ENCODE measurements around the gene SORT1.
A peak's percentile ranks its signal among the peaks of the same experiment; 100 is the strongest.
"Not testable (repeated sequence)": the region's sequence is repeated elsewhere in the genome, so short reads cannot be mapped to it uniquely, and the experiment has no call there.

The SORT1 gene

DNA sequence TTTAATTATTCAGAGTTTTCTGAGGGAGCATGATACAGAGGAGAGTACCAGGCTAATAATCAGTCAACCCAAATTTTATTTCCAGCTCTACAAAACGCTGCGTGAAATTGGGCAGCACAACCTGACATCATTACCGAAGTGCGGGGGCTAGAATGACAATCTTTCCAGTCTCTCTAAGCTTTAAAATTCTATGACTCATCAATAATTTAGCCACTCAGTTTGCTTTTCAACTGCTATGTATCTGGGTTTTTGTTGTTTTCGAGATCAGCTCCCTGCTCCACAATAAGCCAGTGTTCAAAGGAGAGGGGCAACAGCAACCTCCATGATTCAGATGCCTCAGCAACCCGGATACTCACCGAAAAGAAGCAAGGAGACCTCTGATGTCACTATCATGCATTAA is 13.9 kb downstream of the SORT1 start:
- TF ChIP-seq JUND (IDR thresholded peaks at IDR 0.05; ENCODE audit: low read depth), result no peak
- in situ Hi-C loops (cut with HindIII; ENCODE audit: low pct_unique_long_range_greater_than_20kb, low sequenced_read_pairs), result no loop called here
- DNase-seq (ENCODE audit: low read depth in 1 of 2, low spot score in 1 of 2), result no peak

DNA sequence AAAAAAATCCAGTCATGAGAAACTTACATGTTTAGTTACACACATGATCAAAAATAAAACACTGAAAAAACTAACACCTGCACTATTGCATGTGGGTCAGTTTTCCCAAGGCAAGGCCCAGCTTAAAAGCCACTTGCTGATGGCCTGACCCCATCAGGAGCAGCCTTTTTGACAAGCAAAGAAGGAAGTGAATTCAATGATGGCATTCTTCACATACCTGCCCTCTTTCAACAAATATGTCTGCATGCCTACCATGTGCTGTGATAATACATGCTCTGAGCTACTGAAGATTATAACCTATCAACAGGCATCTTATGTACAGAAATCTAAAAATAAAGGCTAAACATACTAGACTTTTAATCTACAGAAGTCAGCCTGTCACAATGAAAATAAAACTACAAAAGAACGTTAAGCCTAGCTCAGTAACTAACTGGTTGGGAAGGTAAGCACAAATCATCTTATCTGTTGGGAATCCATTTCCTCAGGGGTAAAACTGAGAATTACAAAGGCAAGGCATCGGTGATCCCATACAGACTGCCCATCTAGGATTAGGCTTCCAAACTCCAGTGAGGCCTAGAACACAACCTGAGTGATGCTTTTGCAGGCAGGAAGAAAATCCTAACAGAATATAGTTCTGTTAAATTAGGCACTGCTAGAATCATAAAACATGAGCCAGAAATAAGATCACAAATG is 14.5 kb downstream of the SORT1 start:
- TF ChIP-seq JUND (IDR thresholded peaks at IDR 0.05; ENCODE audit: low read depth), result no peak
- in situ Hi-C loops (cut with HindIII; ENCODE audit: low pct_unique_long_range_greater_than_20kb, low sequenced_read_pairs), result no loop called here
- peak in 1 of 2 experiments; percentile 24 for DNase-seq (ENCODE audit: low read depth in 1 of 2, low spot score in 1 of 2)

DNA sequence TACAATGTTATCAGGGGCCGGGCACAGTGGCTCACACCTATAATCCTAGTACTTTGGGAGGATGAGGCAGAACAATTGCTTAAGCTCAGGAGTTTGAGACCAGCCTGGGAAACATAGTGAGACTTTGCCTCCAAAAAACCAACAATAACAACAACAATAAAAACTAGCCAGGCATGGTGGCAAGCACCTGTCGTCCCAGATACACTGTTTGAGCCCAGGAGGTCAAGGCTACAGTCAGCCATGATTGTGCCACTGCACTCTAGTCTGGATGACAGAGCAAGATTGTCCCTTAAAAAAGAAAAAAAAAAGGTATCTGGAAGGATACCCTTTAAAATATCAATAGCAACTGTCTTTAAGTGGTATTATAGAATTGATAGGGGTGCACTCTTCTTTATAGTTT is 16.1 kb downstream of the SORT1 start:
- DNase-seq (ENCODE audit: low read depth in 1 of 2, low spot score in 1 of 2), result no peak
- in situ Hi-C loops (cut with HindIII; ENCODE audit: low pct_unique_long_range_greater_than_20kb, low sequenced_read_pairs), result no loop called here
- no peak for TF ChIP-seq JUND (IDR thresholded peaks at IDR 0.05; ENCODE audit: low read depth)

DNA sequence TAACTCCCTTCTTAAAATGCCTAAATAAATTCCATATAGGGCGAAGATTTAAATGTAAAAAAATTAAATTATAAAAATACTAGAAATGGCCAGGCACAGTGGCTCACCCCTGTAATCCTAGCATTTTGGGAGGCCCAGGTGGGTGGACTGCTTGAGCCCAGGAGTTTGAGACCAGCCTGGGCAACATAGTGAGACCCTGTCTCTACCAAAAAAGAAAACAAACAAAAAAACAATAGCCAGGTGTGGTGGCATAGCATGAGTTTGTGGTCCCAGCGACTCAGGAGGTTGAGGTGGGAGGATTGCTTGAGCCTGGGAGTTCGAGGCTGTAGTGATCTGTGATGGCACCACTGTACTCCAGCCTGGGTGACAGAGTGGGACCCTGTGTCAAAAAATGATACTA is 17.8 kb downstream of the SORT1 start:
- no peak for TF ChIP-seq JUND (IDR thresholded peaks at IDR 0.05; ENCODE audit: low read depth)
- in situ Hi-C loops (cut with HindIII; ENCODE audit: low pct_unique_long_range_greater_than_20kb, low sequenced_read_pairs), result no loop called here
- no peak for DNase-seq (ENCODE audit: low read depth in 1 of 2, low spot score in 1 of 2)

DNA sequence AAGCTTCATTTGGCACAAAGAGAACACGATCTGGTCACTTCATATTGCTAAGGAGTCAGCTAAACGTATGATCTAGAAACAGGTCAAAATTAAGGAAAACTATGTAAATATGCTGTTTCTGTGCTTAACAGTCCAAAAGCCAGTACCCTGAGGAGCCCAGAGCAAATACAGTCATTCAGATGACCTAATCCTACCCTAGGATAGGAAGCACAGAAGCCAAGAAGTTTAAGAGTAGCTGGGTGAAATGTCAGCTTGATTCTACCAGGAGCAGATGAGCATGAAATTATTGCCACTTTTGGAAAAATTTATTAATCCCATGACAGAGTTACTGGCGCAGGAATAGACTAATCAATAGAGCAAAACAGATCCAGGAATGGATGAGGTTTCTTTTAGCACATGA is 18.3 kb downstream of the SORT1 start:
- no peak for TF ChIP-seq JUND (IDR thresholded peaks at IDR 0.05; ENCODE audit: low read depth)
- no peak for DNase-seq (ENCODE audit: low read depth in 1 of 2, low spot score in 1 of 2)
- in situ Hi-C loops (cut with HindIII; ENCODE audit: low pct_unique_long_range_greater_than_20kb, low sequenced_read_pairs), result no loop called here

DNA sequence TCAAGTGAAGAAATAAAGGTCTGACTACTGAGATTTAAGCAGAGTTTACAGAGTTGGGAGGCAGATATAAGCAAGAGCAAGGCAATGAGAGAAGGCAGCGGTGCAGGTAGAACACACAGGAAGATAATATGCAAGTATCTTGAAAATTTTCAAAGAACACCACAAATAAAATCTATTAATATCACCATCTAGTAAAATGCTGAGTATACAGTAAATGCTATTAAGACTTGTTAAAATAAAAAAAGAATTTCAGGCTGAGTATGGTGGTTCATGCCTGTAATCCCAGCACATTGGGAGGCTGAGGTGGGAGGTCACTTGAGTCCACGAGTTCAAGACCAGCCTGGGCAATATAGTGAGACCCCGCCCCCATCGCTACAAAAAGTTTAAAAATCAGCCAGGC is 20.0 kb downstream of the SORT1 start:
- DNase-seq (ENCODE audit: low read depth in 1 of 2, low spot score in 1 of 2), result no peak
- in situ Hi-C loops (cut with HindIII; ENCODE audit: low pct_unique_long_range_greater_than_20kb, low sequenced_read_pairs), result no loop called here

DNA sequence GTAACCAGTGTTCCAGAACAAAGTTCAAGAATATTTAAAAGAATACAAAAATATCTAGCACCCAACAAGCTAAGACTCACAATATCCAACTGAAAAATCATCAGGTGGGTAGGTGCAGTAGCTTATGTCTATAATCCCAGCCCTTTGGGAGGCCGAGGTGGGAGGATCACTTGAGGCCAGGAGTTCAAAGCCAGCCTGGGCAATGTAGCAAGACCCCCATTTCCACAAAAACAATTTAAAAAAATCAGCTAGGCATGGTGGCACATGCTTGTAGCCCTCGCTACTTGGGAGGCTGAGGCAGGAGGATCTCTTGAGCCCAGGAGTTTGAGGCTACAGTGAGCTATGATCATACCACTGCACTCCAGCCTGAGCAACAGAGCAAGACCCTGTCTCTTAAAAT is 24.0 kb downstream of the SORT1 start:
- in situ Hi-C loops (cut with HindIII; ENCODE audit: low pct_unique_long_range_greater_than_20kb, low sequenced_read_pairs), result not testable (repeated sequence)

More for the DNA sequence above, 20.0 kb downstream of the SORT1 start:
- no peak for TF ChIP-seq JUND (IDR thresholded peaks at IDR 0.05; ENCODE audit: low read depth)

DNA sequence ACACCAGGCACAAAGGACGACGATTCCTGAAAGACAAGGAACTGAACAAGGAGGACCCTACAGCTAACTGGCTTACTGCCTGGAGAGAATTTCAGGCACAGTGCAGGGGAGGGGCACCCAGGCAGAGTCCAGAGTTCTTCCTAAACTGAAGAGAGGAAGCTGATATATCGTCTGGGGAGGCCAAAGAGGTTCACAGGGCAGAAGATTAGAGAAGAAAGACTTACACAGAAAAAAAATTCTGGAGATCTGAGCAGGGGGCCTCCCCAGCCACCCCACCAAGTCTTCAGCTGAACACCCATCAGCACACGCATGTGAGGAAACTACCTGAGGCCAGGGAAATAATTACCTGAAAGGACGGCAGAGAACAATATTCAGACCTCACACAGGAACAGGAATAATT is 24.6 kb downstream of the SORT1 start:
- in situ Hi-C loops (cut with HindIII; ENCODE audit: low pct_unique_long_range_greater_than_20kb, low sequenced_read_pairs), result no loop called here
- DNase-seq (ENCODE audit: low read depth in 1 of 2, low spot score in 1 of 2), result no peak
- TF ChIP-seq JUND (IDR thresholded peaks at IDR 0.05; ENCODE audit: low read depth), result no peak

More for the DNA sequence above, 24.0 kb downstream of the SORT1 start:
- not testable (repeated sequence) for DNase-seq (ENCODE audit: low read depth in 1 of 2, low spot score in 1 of 2)

DNA sequence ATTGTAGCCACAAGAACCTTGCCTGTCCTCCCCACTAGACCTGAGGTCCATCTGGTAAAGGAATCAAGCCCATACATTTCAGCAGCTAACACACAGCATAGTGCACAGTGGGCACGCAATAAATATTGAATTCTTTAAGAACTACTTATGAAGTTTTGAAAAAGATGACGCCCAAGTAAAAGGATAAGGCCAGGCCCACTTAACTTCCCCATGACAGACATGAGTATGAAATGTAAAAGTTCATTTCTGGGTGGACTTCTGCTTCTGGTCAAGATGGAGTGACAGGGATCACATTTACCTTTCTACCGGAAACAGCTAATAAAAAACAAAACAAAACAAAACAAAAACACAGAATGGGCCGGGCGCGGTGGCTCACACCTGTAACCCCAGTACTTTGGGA is 25.4 kb downstream of the SORT1 start:
- DNase-seq (ENCODE audit: low read depth in 1 of 2, low spot score in 1 of 2), result no peak
- in situ Hi-C loops (cut with HindIII; ENCODE audit: low pct_unique_long_range_greater_than_20kb, low sequenced_read_pairs), result no loop called here
- no peak for TF ChIP-seq JUND (IDR thresholded peaks at IDR 0.05; ENCODE audit: low read depth)

DNA sequence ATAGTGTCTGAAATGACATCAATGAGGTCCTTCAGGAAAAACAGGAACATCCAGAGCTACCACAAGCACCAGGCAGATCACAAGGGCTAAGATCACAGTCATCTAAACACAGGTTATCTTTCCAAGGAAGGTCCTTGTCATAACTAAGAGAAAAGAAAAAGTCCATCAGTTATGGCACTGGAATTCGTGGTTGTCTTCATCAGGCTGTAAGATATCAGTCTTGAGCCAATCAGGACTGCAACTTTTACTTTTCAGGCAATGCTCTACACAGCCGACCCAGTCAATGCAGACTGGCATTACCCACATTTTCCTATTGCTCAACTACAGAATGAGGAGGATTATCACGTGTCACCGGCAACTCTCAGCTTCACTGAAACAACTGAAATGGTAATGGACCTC is 26.4 kb downstream of the SORT1 start:
- in situ Hi-C loops (cut with HindIII; ENCODE audit: low pct_unique_long_range_greater_than_20kb, low sequenced_read_pairs), result no loop called here
- peak in 1 of 2 experiments; percentile 46 for DNase-seq (ENCODE audit: low read depth in 1 of 2, low spot score in 1 of 2)
- no peak for TF ChIP-seq JUND (IDR thresholded peaks at IDR 0.05; ENCODE audit: low read depth)

DNA sequence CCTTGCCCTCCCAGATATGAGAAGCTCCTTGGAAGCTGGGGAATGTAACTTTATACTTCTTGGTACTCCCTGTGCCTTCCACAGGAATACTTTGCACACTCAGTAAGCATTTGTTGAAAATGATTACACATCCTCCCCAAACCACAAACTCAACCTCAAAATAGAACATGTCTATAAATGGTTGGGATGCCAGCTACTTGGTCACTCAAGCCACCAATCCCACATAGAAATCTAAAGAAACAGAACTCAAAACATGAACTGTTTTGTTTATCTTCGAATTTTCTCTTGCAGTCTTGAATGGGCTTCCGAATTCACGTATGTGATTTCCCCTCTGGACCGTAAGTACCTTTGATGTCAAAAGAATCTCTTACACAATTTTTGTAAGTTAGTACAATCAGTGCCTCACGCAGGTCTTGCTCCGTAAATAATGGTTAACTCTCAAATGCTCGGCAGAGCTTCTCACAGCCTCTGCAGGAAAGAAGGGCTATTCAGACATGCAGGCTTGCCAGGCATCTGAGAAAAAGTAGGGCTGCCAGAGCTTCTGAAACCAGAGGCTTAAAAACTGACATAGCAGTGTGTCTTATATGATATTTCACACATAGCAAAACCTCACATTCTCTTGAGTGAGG is 26.9 kb downstream of the SORT1 start:
- no peak for DNase-seq (ENCODE audit: low read depth in 1 of 2, low spot score in 1 of 2)
- TF ChIP-seq JUND (IDR thresholded peaks at IDR 0.05; ENCODE audit: low read depth), result no peak
- in situ Hi-C loops (cut with HindIII; ENCODE audit: low pct_unique_long_range_greater_than_20kb, low sequenced_read_pairs), result no loop called here

DNA sequence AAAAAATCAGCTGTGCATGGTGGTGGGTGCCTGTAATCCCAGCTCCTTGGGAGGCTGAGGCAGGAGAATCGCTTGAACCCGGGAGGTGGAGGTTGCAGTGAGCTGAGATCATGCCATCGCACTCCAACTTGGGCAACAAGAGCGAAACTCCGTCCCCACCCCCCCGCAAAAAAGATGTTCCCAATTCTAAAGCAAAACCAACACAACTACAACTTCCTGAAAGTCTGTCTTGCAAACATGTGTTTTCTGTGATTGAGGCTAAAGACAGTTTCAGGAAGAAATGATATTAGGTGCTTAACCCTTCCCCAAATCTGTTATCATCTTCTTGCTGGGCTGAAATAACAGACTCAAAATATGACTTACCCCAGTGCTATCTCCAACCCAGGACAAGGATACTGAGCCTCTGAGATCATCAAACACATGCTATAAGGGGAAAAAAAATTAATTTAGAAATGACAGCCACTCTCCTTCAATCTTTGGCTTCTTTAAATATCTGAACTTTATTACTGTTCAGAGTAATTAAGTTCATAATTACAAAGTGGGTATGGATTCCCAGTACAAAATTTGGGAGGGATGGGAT is 28.5 kb downstream of the SORT1 start:
- in situ Hi-C loops (cut with HindIII; ENCODE audit: low pct_unique_long_range_greater_than_20kb, low sequenced_read_pairs), result no loop called here

DNA sequence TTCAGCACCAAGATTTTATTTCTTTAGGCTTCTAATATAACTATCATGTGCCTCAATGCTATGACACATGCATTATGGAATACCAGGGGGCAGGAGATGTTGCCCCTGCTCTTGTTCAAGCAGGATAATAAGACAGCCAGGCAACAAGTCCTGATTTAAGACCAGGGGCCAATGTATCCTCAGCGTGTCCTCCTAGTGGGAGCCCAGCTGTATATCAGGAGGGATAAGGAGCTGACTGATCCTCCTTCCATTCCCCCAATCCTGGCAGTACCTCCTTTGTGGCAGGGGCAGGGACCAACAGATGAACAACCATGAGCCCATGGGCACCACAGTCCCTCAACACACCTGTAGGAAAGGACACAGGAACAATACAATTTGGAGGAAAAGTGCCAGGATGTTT is 29.3 kb downstream of the SORT1 start:
- no peak for TF ChIP-seq JUND (IDR thresholded peaks at IDR 0.05; ENCODE audit: low read depth)
- DNase-seq (ENCODE audit: low read depth in 1 of 2, low spot score in 1 of 2), result no peak
- in situ Hi-C loops (cut with HindIII; ENCODE audit: low pct_unique_long_range_greater_than_20kb, low sequenced_read_pairs), result no loop called here

More for the DNA sequence above, 28.5 kb downstream of the SORT1 start:
- no peak for DNase-seq (ENCODE audit: low read depth in 1 of 2, low spot score in 1 of 2)
- TF ChIP-seq JUND (IDR thresholded peaks at IDR 0.05; ENCODE audit: low read depth), result no peak

Data from T47D (cell line).